ENCODE measurements around the gene RYR2. TPM values are rescaled to one million over a fixed set of nuclear protein-coding genes. Genes with fewer than 3 reads are reported as not detected.

Gene RYR2
- polyA plus RNA-seq, 1 experiment: not detected

- Histone ChIP-seq H3K36me3 (ENCODE audit: control insufficient read depth, insufficient read depth, low read length) (no peaks in the 10 kb centered on the region), H3K27me3 (ENCODE audit: control insufficient read depth, insufficient read depth, low read length) (no peaks in the 10 kb centered on the region), H3K4me3 (ENCODE audit: low read depth, low read length) (no peak overlapping the region)
- ChIA-PET CTCF (no interaction called here), POLR2A (no interaction called here)
- no peak for TF ChIP-seq CTCF (IDR thresholded peaks at IDR 0.05; ENCODE audit: insufficient read depth, low read depth, low read length)
- no peak for DNase-seq (ENCODE audit: low read depth)
These were observed 645.8 kb downstream of the RYR2 start for GRCh38 chr1:237687804-237688203.

- ChIA-PET POLR2A (no interaction called here), CTCF (no interaction called here)
- no peak overlapping the region for H3K4me3 ChIP-seq (ENCODE audit: low read depth, low read length)
- no peak for TF ChIP-seq CTCF (IDR thresholded peaks at IDR 0.05; ENCODE audit: insufficient read depth, low read depth, low read length)
- no peaks in the 10 kb centered on the region for H3K27me3 ChIP-seq (ENCODE audit: control insufficient read depth, insufficient read depth, low read length)
- no peaks in the 10 kb centered on the region for H3K36me3 ChIP-seq (ENCODE audit: control insufficient read depth, insufficient read depth, low read length)
- no peak for DNase-seq (ENCODE audit: low read depth)
These were observed 648.7 kb downstream of the RYR2 start for GRCh38 chr1:237690656-237691055.

- Histone ChIP-seq H3K36me3 (ENCODE audit: control insufficient read depth, insufficient read depth, low read length) (no peaks in the 10 kb centered on the region), H3K4me3 (ENCODE audit: low read depth, low read length) (no peak overlapping the region), H3K27me3 (ENCODE audit: control insufficient read depth, insufficient read depth, low read length) (no peaks in the 10 kb centered on the region)
- no peak for DNase-seq (ENCODE audit: low read depth)
- no peak for TF ChIP-seq CTCF (IDR thresholded peaks at IDR 0.05; ENCODE audit: insufficient read depth, low read depth, low read length)
- POLR2A ChIA-PET: no interaction called here
- CTCF ChIA-PET: no interaction called here
These were observed 650.3 kb downstream of the RYR2 start for GRCh38 chr1:237692255-237692654.

- no peak for TF ChIP-seq CTCF (IDR thresholded peaks at IDR 0.05; ENCODE audit: insufficient read depth, low read depth, low read length)
- Histone ChIP-seq H3K27me3 (ENCODE audit: control insufficient read depth, insufficient read depth, low read length) (no peaks in the 10 kb centered on the region), H3K36me3 (ENCODE audit: control insufficient read depth, insufficient read depth, low read length) (no peaks in the 10 kb centered on the region), H3K4me3 (ENCODE audit: low read depth, low read length) (no peak overlapping the region)
- CTCF ChIA-PET: no interaction called here
- no peak for DNase-seq (ENCODE audit: low read depth)
- POLR2A ChIA-PET: no interaction called here
These were observed 653.9 kb downstream of the RYR2 start for GRCh38 chr1:237695878-237696277.

GRCh38 chr1:237700181-237700580, 658.2 kb downstream of the RYR2 start:
- POLR2A ChIA-PET: no interaction called here
- no peaks in the 10 kb centered on the region for H3K36me3 ChIP-seq (ENCODE audit: control insufficient read depth, insufficient read depth, low read length)
- no peak for TF ChIP-seq CTCF (IDR thresholded peaks at IDR 0.05; ENCODE audit: insufficient read depth, low read depth, low read length)
- no peak for DNase-seq (ENCODE audit: low read depth)
- CTCF ChIA-PET: interaction anchor here (0.5 kb wide), 1 partner anchor 9 kb away, joined by 3 read pairs; no protein-coding TSS in a partner anchor
- no peak overlapping the region for H3K4me3 ChIP-seq (ENCODE audit: low read depth, low read length)
- H3K27me3 ChIP-seq (ENCODE audit: control insufficient read depth, insufficient read depth, low read length): no peaks in the 10 kb centered on the region

Measured in BJ (cell line).